Transverse colon (tissue), 4 donors: ENCODE measurements around the gene CELSR2.

Source experiments
- EP300 ChIP-seq: sonication (generic); formaldehyde crosslinking; IDR thresholded peaks from one replicate; pipeline ENCODE4 v1.6.1; 2017; ENCODE audit warnings: antibody characterized with exemption, low read depth
- POLR2A ChIP-seq: fragments of 450-650 bp; IDR thresholded peaks from one replicate; pipeline ENCODE4 v1.6.1; 2016; ENCODE audit warnings: antibody characterized with exemption, mild to moderate bottlenecking, moderate library complexity
- POLR2AphosphoS5 ChIP-seq, 3 donors: sonication (generic); formaldehyde crosslinking; IDR thresholded peaks; one replicate each; pipeline ENCODE4 v1.6.1; 2016; ENCODE audit warnings: antibody characterized with exemption in 3 of 3
- TF ChIP-seq, protein P1 (sequence below), 5 experiments: fragments of 200-600 bp in 3 of 5; fragments of 450-650 bp in 2 of 5; sonication (generic) in 3 of 5; IDR thresholded peaks; 1 replicate in 2 of 5; 2 replicates in 3 of 5; pipeline ENCODE4 v1.5.1; 2016 to 2017; ENCODE audit warnings: antibody characterized with exemption in 5 of 5, inconsistent platforms in 3 of 5, mild to moderate bottlenecking in 2 of 5, moderate library complexity in 1 of 5

DNA sequence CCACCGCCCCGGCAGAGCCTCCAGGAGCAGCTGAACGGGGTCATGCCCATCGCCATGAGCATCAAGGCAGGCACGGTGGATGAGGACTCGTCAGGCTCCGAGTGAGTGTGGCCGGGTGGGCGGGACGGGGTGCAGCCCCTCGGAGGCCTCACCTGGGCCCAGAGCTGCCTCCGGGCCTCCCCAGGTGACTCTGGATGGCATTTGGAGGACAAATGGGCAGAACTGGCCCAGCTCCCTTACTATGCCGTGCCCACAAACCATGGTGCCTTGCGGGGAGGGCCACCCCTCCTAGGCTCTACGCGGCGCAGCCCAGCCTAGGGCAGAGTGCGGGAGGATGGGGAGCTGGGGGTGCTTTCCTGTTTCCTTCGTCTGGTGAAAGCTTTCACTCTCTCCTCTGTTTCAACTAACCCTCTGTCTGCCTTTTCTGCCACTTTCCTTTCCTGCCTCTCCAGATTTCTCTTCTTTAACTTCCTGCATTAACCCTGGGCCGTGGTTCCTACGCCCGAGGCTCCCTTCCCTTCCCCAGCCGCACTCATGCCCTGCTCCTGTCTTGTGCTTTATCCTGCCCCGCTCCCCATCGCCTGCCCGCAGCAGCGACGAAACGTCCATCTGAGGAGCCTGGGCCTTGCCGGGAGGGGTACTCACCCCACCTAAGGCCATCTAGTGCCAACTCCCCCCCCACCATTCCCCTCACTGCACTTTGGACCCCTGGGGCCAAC is 24.4 kb downstream of the CELSR2 start:
- TF ChIP-seq, protein P1, sequence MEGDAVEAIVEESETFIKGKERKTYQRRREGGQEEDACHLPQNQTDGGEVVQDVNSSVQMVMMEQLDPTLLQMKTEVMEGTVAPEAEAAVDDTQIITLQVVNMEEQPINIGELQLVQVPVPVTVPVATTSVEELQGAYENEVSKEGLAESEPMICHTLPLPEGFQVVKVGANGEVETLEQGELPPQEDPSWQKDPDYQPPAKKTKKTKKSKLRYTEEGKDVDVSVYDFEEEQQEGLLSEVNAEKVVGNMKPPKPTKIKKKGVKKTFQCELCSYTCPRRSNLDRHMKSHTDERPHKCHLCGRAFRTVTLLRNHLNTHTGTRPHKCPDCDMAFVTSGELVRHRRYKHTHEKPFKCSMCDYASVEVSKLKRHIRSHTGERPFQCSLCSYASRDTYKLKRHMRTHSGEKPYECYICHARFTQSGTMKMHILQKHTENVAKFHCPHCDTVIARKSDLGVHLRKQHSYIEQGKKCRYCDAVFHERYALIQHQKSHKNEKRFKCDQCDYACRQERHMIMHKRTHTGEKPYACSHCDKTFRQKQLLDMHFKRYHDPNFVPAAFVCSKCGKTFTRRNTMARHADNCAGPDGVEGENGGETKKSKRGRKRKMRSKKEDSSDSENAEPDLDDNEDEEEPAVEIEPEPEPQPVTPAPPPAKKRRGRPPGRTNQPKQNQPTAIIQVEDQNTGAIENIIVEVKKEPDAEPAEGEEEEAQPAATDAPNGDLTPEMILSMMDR (IDR thresholded peaks at IDR 0.05), result no peak
- no peak for TF ChIP-seq POLR2AphosphoS5 (IDR thresholded peaks at IDR 0.05)
- no peak for TF ChIP-seq POLR2A
- TF ChIP-seq EP300, result no peak
